Measurements from ENCODE around the gene GNL3. TPM values are rescaled to one million over a fixed set of nuclear protein-coding genes. Genes with fewer than 3 reads are reported as not detected.

The GNL3 gene
- total RNA-seq, 1 experiment from 2014 or later, result 88.9 TPM

- intact Hi-C loops (cut with micrococcal nuclease; ENCODE audit: unreplicated experiment) (no loop called here), in situ Hi-C loops (cut with HindIII; ENCODE audit: low pct_unique_long_range_greater_than_20kb, low sequenced_read_pairs) (no loop called here)
- H3K4me3 ChIP-seq (ENCODE audit: low read depth in 2 of 2, low read length in 2 of 2), result no peak overlapping the region
- H3K27me3 ChIP-seq (ENCODE audit: control insufficient read depth, insufficient read depth, low read length), result no peaks in the 10 kb centered on the region
- TF ChIP-seq SIN3A (IDR thresholded peaks at IDR 0.05; ENCODE audit: borderline replicate concordance, insufficient read depth, low read depth, low read length), result no peak
- ATAC-seq (peak; percentile 73), DNase-seq (ENCODE audit: low read depth, low spot score) (no peak)
- 0 out of 2 replicates have a peak, but pooled peaks cover 2% of the 10 kb centered on the region for H3K36me3 ChIP-seq (ENCODE audit: control insufficient read depth, insufficient read depth, low read length)
- H3K9me3 ChIP-seq (ENCODE audit: control insufficient read depth, insufficient read depth, low read depth, low read length), result no peaks in the 10 kb centered on the region
- ChIA-PET CTCF (interaction anchor here (0.7 kb wide), 1 partner anchor 405 kb away, joined by 6 read pairs; no protein-coding TSS in a partner anchor), POLR2A (no interaction called here)
- BruUV-seq (replicated peaks), result no TSS peak
- H3K4me1 ChIP-seq (ENCODE audit: control insufficient read depth, insufficient read depth, low read length), result no peaks in the 10 kb centered on the region
- no peak overlapping the region for H3K27ac ChIP-seq (ENCODE audit: low read length)
These were observed 28.8 kb downstream of the GNL3 start for GRCh38 chr3:52714335-52715302.

- H3K4me1 ChIP-seq (ENCODE audit: control insufficient read depth, insufficient read depth, low read length), result no peaks in the 10 kb centered on the region
- H3K27me3 ChIP-seq (ENCODE audit: control insufficient read depth, insufficient read depth, low read length), result no peaks in the 10 kb centered on the region
- CTCF ChIA-PET, result no interaction called here
- no peak overlapping the region for H3K27ac ChIP-seq (ENCODE audit: low read length)
- H3K9me3 ChIP-seq (ENCODE audit: control insufficient read depth, insufficient read depth, low read depth, low read length), result no peaks in the 10 kb centered on the region
- no peak for ATAC-seq
- no peak overlapping the region for H3K4me3 ChIP-seq (ENCODE audit: low read depth in 2 of 2, low read length in 2 of 2)
- BruUV-seq (replicated peaks), result no TSS peak
- POLR2A ChIA-PET, result no interaction called here
- in situ Hi-C loops (cut with HindIII; ENCODE audit: low pct_unique_long_range_greater_than_20kb, low sequenced_read_pairs), result no loop called here
- intact Hi-C loops (cut with micrococcal nuclease; ENCODE audit: unreplicated experiment), result no loop called here
- no peak for DNase-seq (ENCODE audit: low read depth, low spot score)
- TF ChIP-seq SIN3A (IDR thresholded peaks at IDR 0.05; ENCODE audit: borderline replicate concordance, insufficient read depth, low read depth, low read length) (no peak), TCF7L2 (IDR thresholded peaks at IDR 0.05; ENCODE audit: low read depth, low read length) (no peak), CTCF (IDR thresholded peaks at IDR 0.05) (no peak), POLR2AphosphoS5 (IDR thresholded peaks at IDR 0.05; ENCODE audit: low read depth, low read length) (no peak), REST (IDR thresholded peaks at IDR 0.05; ENCODE audit: insufficient read depth in 1 of 2, low read depth in 2 of 2, low read length in 1 of 2) (no peak)
- H3K36me3 ChIP-seq (ENCODE audit: control insufficient read depth, insufficient read depth, low read length), result 0 out of 2 replicates have a peak, but pooled peaks cover 2% of the 10 kb centered on the region
These were observed 30.0 kb downstream of the GNL3 start for GRCh38 chr3:52715714-52716305.
